ENCODE data around the gene SUCLA2. TPM values are rescaled to one million over a fixed set of nuclear protein-coding genes. Genes with fewer than 3 reads are reported as not detected.
A peak's percentile ranks its signal among the peaks of the same experiment; 100 is the strongest.
"Not testable (repeated sequence)": the region's sequence is repeated elsewhere in the genome, so short reads cannot be mapped to it uniquely, and the experiment has no call there.

SUCLA2 gene
- total RNA-seq, 1 experiment from 2014 or later: 47.6 TPM

- DNase-seq (ENCODE audit: low read depth): peak; percentile 15
- in situ Hi-C loops (cut with HindIII; ENCODE audit: low pct_unique_long_range_greater_than_20kb, low sequenced_read_pairs): no loop called here
These were observed 437 bp downstream of the SUCLA2 start for GRCh38 chr13:48000559-48001113.

GRCh38 chr13:47999973-48000372, 1.1 kb downstream of the SUCLA2 start:
- no peak for DNase-seq (ENCODE audit: low read depth)

GRCh38 chr13:47997384-47997783, 3.7 kb downstream of the SUCLA2 start:
- in situ Hi-C loops (cut with HindIII; ENCODE audit: low pct_unique_long_range_greater_than_20kb, low sequenced_read_pairs): no loop called here
- DNase-seq (ENCODE audit: low read depth): no peak

More at GRCh38 chr13:47999973-48000372, 1.1 kb downstream of the SUCLA2 start:
- in situ Hi-C loops (cut with HindIII; ENCODE audit: low pct_unique_long_range_greater_than_20kb, low sequenced_read_pairs): no loop called here

- in situ Hi-C loops (cut with HindIII; ENCODE audit: low pct_unique_long_range_greater_than_20kb, low sequenced_read_pairs): no loop called here
These were observed 9.2 kb downstream of the SUCLA2 start for GRCh38 chr13:47991859-47992258.

GRCh38 chr13:47990920-47991466, 10.1 kb downstream of the SUCLA2 start:
- no peak for DNase-seq (ENCODE audit: low read depth)
- in situ Hi-C loops (cut with HindIII; ENCODE audit: low pct_unique_long_range_greater_than_20kb, low sequenced_read_pairs): no loop called here

More at GRCh38 chr13:47991859-47992258, 9.2 kb downstream of the SUCLA2 start:
- DNase-seq (ENCODE audit: low read depth): no peak

- in situ Hi-C loops (cut with HindIII; ENCODE audit: low pct_unique_long_range_greater_than_20kb, low sequenced_read_pairs): no loop called here
These were observed 10.6 kb downstream of the SUCLA2 start for GRCh38 chr13:47990427-47990826.

GRCh38 chr13:47983070-47983469, 18.0 kb downstream of the SUCLA2 start:
- DNase-seq (ENCODE audit: low read depth): no peak
- in situ Hi-C loops (cut with HindIII; ENCODE audit: low pct_unique_long_range_greater_than_20kb, low sequenced_read_pairs): no loop called here

More at GRCh38 chr13:47990427-47990826, 10.6 kb downstream of the SUCLA2 start:
- DNase-seq (ENCODE audit: low read depth): no peak

GRCh38 chr13:47976325-47976724, 24.7 kb downstream of the SUCLA2 start:
- in situ Hi-C loops (cut with HindIII; ENCODE audit: low pct_unique_long_range_greater_than_20kb, low sequenced_read_pairs): no loop called here
- no peak for DNase-seq (ENCODE audit: low read depth)

- in situ Hi-C loops (cut with HindIII; ENCODE audit: low pct_unique_long_range_greater_than_20kb, low sequenced_read_pairs): no loop called here
- no peak for DNase-seq (ENCODE audit: low read depth)
These were observed 36.2 kb downstream of the SUCLA2 start for GRCh38 chr13:47964863-47965262.

- no peak for DNase-seq (ENCODE audit: low read depth)
- in situ Hi-C loops (cut with HindIII; ENCODE audit: low pct_unique_long_range_greater_than_20kb, low sequenced_read_pairs): no loop called here
These were observed 38.8 kb downstream of the SUCLA2 start for GRCh38 chr13:47962237-47962636.

- in situ Hi-C loops (cut with HindIII; ENCODE audit: low pct_unique_long_range_greater_than_20kb, low sequenced_read_pairs): no loop called here
- DNase-seq (ENCODE audit: low read depth): no peak
These were observed 41.4 kb downstream of the SUCLA2 start for GRCh38 chr13:47959468-47960247.

GRCh38 chr13:47957073-47957472, 44.0 kb downstream of the SUCLA2 start:
- DNase-seq (ENCODE audit: low read depth): no peak

GRCh38 chr13:47955836-47956235, 45.2 kb downstream of the SUCLA2 start:
- in situ Hi-C loops (cut with HindIII; ENCODE audit: low pct_unique_long_range_greater_than_20kb, low sequenced_read_pairs): no loop called here
- no peak for DNase-seq (ENCODE audit: low read depth)

More at GRCh38 chr13:47957073-47957472, 44.0 kb downstream of the SUCLA2 start:
- in situ Hi-C loops (cut with HindIII; ENCODE audit: low pct_unique_long_range_greater_than_20kb, low sequenced_read_pairs): no loop called here

- in situ Hi-C loops (cut with HindIII; ENCODE audit: low pct_unique_long_range_greater_than_20kb, low sequenced_read_pairs): no loop called here
- DNase-seq (ENCODE audit: low read depth): no peak
These were observed 51.3 kb downstream of the SUCLA2 start for GRCh38 chr13:47949799-47950198.

- DNase-seq (ENCODE audit: low read depth): peak; percentile 65
These were observed 55.3 kb downstream of the SUCLA2 start for GRCh38 chr13:47945738-47946137.

GRCh38 chr13:47945146-47945545, 55.9 kb downstream of the SUCLA2 start:
- in situ Hi-C loops (cut with HindIII; ENCODE audit: low pct_unique_long_range_greater_than_20kb, low sequenced_read_pairs): not testable (repeated sequence)

More at GRCh38 chr13:47945738-47946137, 55.3 kb downstream of the SUCLA2 start:
- in situ Hi-C loops (cut with HindIII; ENCODE audit: low pct_unique_long_range_greater_than_20kb, low sequenced_read_pairs): no loop called here

GRCh38 chr13:47934371-47934770, 66.7 kb downstream of the SUCLA2 start:
- DNase-seq (ENCODE audit: low read depth): no peak
- in situ Hi-C loops (cut with HindIII; ENCODE audit: low pct_unique_long_range_greater_than_20kb, low sequenced_read_pairs): no loop called here

More at GRCh38 chr13:47945146-47945545, 55.9 kb downstream of the SUCLA2 start:
- DNase-seq (ENCODE audit: low read depth): not testable (repeated sequence)

- DNase-seq (ENCODE audit: low read depth): no peak
These were observed 67.8 kb downstream of the SUCLA2 start for GRCh38 chr13:47932950-47933923.

More at GRCh38 chr13:47932950-47933923, 67.8 kb downstream of the SUCLA2 start:
- in situ Hi-C loops (cut with HindIII; ENCODE audit: low pct_unique_long_range_greater_than_20kb, low sequenced_read_pairs): no loop called here

Measured in Caki2 (cell line).